ES-I3 (cell line): ENCODE measurements around the gene SELENON.

ENCODE experiments used
- H3K36me3 ChIP-seq: 2 replicates; pipeline ENCODE4 v1.6.1; 2013; ENCODE audit warnings: mild to moderate bottlenecking, low read length, control low read depth, moderate library complexity; ENCODE audit not compliant: insufficient read depth
- H3K4me1 ChIP-seq: 2 replicates; pipeline ENCODE4 v1.6.1; 2013; ENCODE audit warnings: mild to moderate bottlenecking, control low read depth, low read length; ENCODE audit not compliant: insufficient read depth
- H3K9ac ChIP-seq: 2 replicates; pipeline ENCODE4 v1.6.1; 2013; ENCODE audit warnings: low read depth, mild to moderate bottlenecking, low read length, moderate library complexity
- H3K9me3 ChIP-seq: 2 replicates; pipeline ENCODE4 v1.6.1; 2013; ENCODE audit warnings: mild to moderate bottlenecking, low read length, moderate library complexity; ENCODE audit not compliant: control insufficient read depth, insufficient read depth

Gene SELENON

GRCh38 chr1:25806418-25806817, 6.4 kb downstream of the SELENON start:
- no peak overlapping the region for H3K9ac ChIP-seq

GRCh38 chr1:25807480-25808390, 7.7 kb downstream of the SELENON start:
- H3K36me3 ChIP-seq, result peaks cover 11% of the 10 kb centered on the region; the same call in 1 of the 2 replicates
- peaks cover 4% of the 10 kb centered on the region; the same call in 1 of the 2 replicates for H3K4me1 ChIP-seq
- no peaks in the 10 kb centered on the region for H3K9me3 ChIP-seq
- no peak overlapping the region for H3K9ac ChIP-seq

More at GRCh38 chr1:25806418-25806817, 6.4 kb downstream of the SELENON start:
- peaks cover 6% of the 10 kb centered on the region; the same call in 1 of the 2 replicates for H3K4me1 ChIP-seq
- H3K9me3 ChIP-seq, result no peaks in the 10 kb centered on the region
- peaks cover 11% of the 10 kb centered on the region for H3K36me3 ChIP-seq

GRCh38 chr1:25808481-25809244, 8.7 kb downstream of the SELENON start:
- H3K36me3 ChIP-seq, result peaks cover 11% of the 10 kb centered on the region; the same call in 1 of the 2 replicates
- H3K9me3 ChIP-seq, result no peaks in the 10 kb centered on the region
- no peaks in the 10 kb centered on the region; the same call in 1 of the 2 replicates for H3K4me1 ChIP-seq
- H3K9ac ChIP-seq, result no peak overlapping the region

- H3K9me3 ChIP-seq, result no peaks in the 10 kb centered on the region
- H3K36me3 ChIP-seq, result peaks cover 14% of the 10 kb centered on the region; the same call in 1 of the 2 replicates
- H3K9ac ChIP-seq, result no peak overlapping the region
- H3K4me1 ChIP-seq, result no peaks in the 10 kb centered on the region
Measured at GRCh38 chr1:25809283-25809926, 9.4 kb downstream of the SELENON start.

- no peaks in the 10 kb centered on the region for H3K4me1 ChIP-seq
- peaks cover 14% of the 10 kb centered on the region; the same call in 1 of the 2 replicates for H3K36me3 ChIP-seq
- no peaks in the 10 kb centered on the region for H3K9me3 ChIP-seq
- no peak overlapping the region for H3K9ac ChIP-seq
Measured at GRCh38 chr1:25809929-25810328, 9.9 kb downstream of the SELENON start.

- H3K36me3 ChIP-seq, result peaks cover 13% of the 10 kb centered on the region; the same call in 1 of the 2 replicates
- no peak overlapping the region for H3K9ac ChIP-seq
- no peaks in the 10 kb centered on the region for H3K9me3 ChIP-seq
- H3K4me1 ChIP-seq, result no peaks in the 10 kb centered on the region
Measured at GRCh38 chr1:25810341-25811299, 10.6 kb downstream of the SELENON start.

- Histone ChIP-seq H3K4me1 (no peaks in the 10 kb centered on the region), H3K9me3 (no peaks in the 10 kb centered on the region), H3K9ac (no peak overlapping the region), H3K36me3 (peaks cover 7% of the 10 kb centered on the region; the same call in 1 of the 2 replicates)
Measured at GRCh38 chr1:25811384-25812082, 11.5 kb downstream of the SELENON start.

- no peaks in the 10 kb centered on the region for H3K9me3 ChIP-seq
- H3K9ac ChIP-seq, result no peak overlapping the region
- H3K4me1 ChIP-seq, result peaks cover 1% of the 10 kb centered on the region
- H3K36me3 ChIP-seq, result 0 out of 2 replicates have a peak, but pooled peaks cover 3% of the 10 kb centered on the region
Measured at GRCh38 chr1:25813071-25813733, 13.2 kb downstream of the SELENON start.

GRCh38 chr1:25813734-25814471, 13.9 kb downstream of the SELENON start:
- H3K9ac ChIP-seq, result no peak overlapping the region
- peaks cover 8% of the 10 kb centered on the region for H3K4me1 ChIP-seq

GRCh38 chr1:25814549-25815087, 14.6 kb downstream of the SELENON start:
- Histone ChIP-seq H3K4me1 (peaks cover 9% of the 10 kb centered on the region), H3K36me3 (0 out of 2 replicates have a peak, but pooled peaks cover 3% of the 10 kb centered on the region), H3K9ac (no peak overlapping the region), H3K9me3 (no peaks in the 10 kb centered on the region)

More at GRCh38 chr1:25813734-25814471, 13.9 kb downstream of the SELENON start:
- Histone ChIP-seq H3K36me3 (0 out of 2 replicates have a peak, but pooled peaks cover 3% of the 10 kb centered on the region), H3K9me3 (no peaks in the 10 kb centered on the region)

GRCh38 chr1:25815208-25816111, 15.5 kb downstream of the SELENON start:
- Histone ChIP-seq H3K9ac (no peak overlapping the region), H3K36me3 (0 out of 2 replicates have a peak, but pooled peaks cover 3% of the 10 kb centered on the region)

More at GRCh38 chr1:25815208-25816111, 15.5 kb downstream of the SELENON start:
- H3K9me3 ChIP-seq, result no peaks in the 10 kb centered on the region
- H3K4me1 ChIP-seq, result peaks cover 9% of the 10 kb centered on the region
